Erythroblast (primary cell): ENCODE data around the gene NPY2R.

ENCODE experiments used
- GATA1 ChIP-seq: IDR thresholded peaks from 2 replicates; pipeline ENCODE4 v1.6.1; 2011; ENCODE audit warnings: low read depth, mild to moderate bottlenecking, control low read depth, low read length, moderate library complexity
- POLR2A ChIP-seq: IDR thresholded peaks from 2 replicates; pipeline ENCODE4 v1.6.1; 2011; ENCODE audit warnings: mild to moderate bottlenecking, low read length

DNA sequence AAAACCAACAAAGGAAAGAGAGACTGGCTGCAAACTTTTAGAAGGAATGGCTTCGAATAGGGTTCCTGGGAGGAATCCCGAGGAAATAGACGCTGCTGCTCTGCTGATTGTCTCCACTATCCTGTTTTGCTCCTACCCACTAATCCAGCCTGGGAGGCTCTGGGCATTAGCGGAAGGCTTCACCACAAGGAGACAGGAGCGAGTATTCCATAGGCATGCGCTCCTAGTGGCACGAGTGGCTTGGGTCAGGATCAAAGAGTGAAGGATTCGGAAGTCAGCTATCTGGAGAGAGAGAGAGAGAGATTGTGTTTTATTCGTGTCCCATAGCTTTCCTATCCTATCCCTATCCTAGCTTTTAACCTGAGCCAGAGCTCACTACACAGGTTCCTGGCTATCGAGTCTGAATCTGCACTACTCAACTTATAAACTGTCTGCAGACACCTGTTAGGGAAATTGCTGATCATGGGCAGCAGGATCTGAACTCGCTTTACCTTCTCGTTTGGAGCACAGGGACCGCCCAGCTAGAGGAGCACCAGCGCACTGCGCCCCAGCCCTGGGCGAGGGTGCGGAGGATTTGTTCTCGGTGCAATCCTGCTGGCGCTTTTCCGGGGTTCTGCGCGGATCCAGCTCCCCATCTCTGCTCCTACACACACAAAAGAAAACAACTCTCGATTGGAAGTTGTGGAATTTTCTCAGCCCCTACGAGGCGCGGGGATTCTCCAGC is 740 bp upstream of the NPY2R start:
- TF ChIP-seq POLR2A, result no peak
- TF ChIP-seq GATA1, result no peak
